Measurements from ENCODE around the gene CADPS2. TPM values are rescaled to one million over a fixed set of nuclear protein-coding genes. Genes with fewer than 3 reads are reported as not detected.

Gene CADPS2
- total and polyA plus RNA-seq, 2 donors (not counting 3 experiments of a cell fraction or from before 2014, with no cell fraction given) = 9.5 to 22.6 TPM

- intact Hi-C loops (cut with micrococcal nuclease) = no loop called here
- Histone ChIP-seq H4K20me1 (replicated peaks; ENCODE audit: control insufficient read depth, extremely low read depth, insufficient read depth, low read length) (no peaks in the 10 kb centered on the region), H3K27me3 (ENCODE audit: control insufficient read depth in 2 of 2, insufficient read depth in 2 of 2, low read length in 2 of 2) (no peaks in the 10 kb centered on the region), H2AFZ (ENCODE audit: low read depth, low read length) (no peak overlapping the region), H3K9me3 (replicated peaks; ENCODE audit: control insufficient read depth, insufficient read depth, low read length) (no peaks in the 10 kb centered on the region), H3K9me1 (replicated peaks; ENCODE audit: control insufficient read depth, extremely low read depth, insufficient read depth, low read length) (no peaks in the 10 kb centered on the region), H3K4me3 (replicated peaks in 1 of 3; ENCODE audit: insufficient read depth in 1 of 3, low read depth in 1 of 3, low read length in 3 of 3) (no peak overlapping the region), H3K79me2 (ENCODE audit: control insufficient read depth, insufficient read depth, low read length) (no peaks in the 10 kb centered on the region), H3K4me2 (ENCODE audit: insufficient read depth, low read length) (no peak overlapping the region), H3K9ac (replicated peaks; ENCODE audit: extremely low read depth, insufficient read depth, low read length) (no peak overlapping the region), H3K27ac (ENCODE audit: insufficient read depth, low read depth, low read length) (no peak overlapping the region), H3K36me3 (ENCODE audit: control insufficient read depth in 2 of 2, extremely low read depth in 1 of 2, insufficient read depth in 2 of 2, low read length in 2 of 2) (no peaks in the 10 kb centered on the region), H3K4me1 (ENCODE audit: control insufficient read depth, extremely low read depth, insufficient read depth, low read length) (no peaks in the 10 kb centered on the region)
- no peak for TF ChIP-seq CTCF (IDR thresholded peaks at IDR 0.05; ENCODE audit: extremely low read depth in 1 of 2, insufficient read depth in 1 of 2, low read depth in 1 of 2, low read length in 2 of 2)
- TF ChIP-seq POLR2AphosphoS5 (IDR thresholded peaks at IDR 0.05; ENCODE audit: insufficient read depth, low read depth, low read length) = no peak
- no peak for TF ChIP-seq FOS (IDR thresholded peaks at IDR 0.05; ENCODE audit: borderline replicate concordance, insufficient read depth, low read length)
- no peak for TF ChIP-seq MYC (IDR thresholded peaks at IDR 0.05; ENCODE audit: low read depth, low read length)
- TF ChIP-seq GATA2 (IDR thresholded peaks at IDR 0.05; ENCODE audit: insufficient read depth, insufficient read length, low read depth, low read length) = no peak
- no peak for TF ChIP-seq POLR2A (IDR thresholded peaks at IDR 0.05; ENCODE audit: low read depth, low read length)
- no peak for TF ChIP-seq EZH2 (IDR thresholded peaks at IDR 0.05; ENCODE audit: borderline replicate concordance, low read depth, low read length, severe bottlenecking)
- TF ChIP-seq JUN (IDR thresholded peaks at IDR 0.05; ENCODE audit: borderline replicate concordance, insufficient read depth, insufficient read length, low read depth) = no peak
- TF ChIP-seq MAX (IDR thresholded peaks at IDR 0.05; ENCODE audit: insufficient read depth, insufficient read length) = no peak
- FAIRE-seq = no peak
- no peak for DNase-seq (ENCODE audit: low read depth, low spot score)
- dilution Hi-C loops (cut with MboI; ENCODE audit: extremely low pct_ligation_motif_present, low sequenced_read_pairs) = no loop called here
- ChIA-PET POLR2A (no interaction called here), CTCF (no interaction called here)
- no TSS peak for BruUV-seq (replicated peaks)
Observed at GRCh38 chr7:122561326-122561725, 324.9 kb downstream of the CADPS2 start.
